Forelimb muscle (tissue), 1 donor: ENCODE measurements around the gene SYNJ2. TPM values are rescaled to one million over a fixed set of nuclear protein-coding genes. Genes with fewer than 3 reads are reported as not detected.
A peak's percentile ranks its signal among the peaks of the same experiment; 100 is the strongest.

ENCODE experiments used
- DNase-seq: peaks from one replicate; pipeline ENCODE4 v3.0.0-alpha.2; 2013; ENCODE audit warnings: low read depth
- polyA plus RNA-seq: library from polyadenylated mRNA; unstranded; fragments of 120-200 nt; gene quantifications from one replicate; pipeline ENCODE4 v1.2.1, GENCODE V29; 2013; ENCODE audit not compliant: insufficient read length

Gene SYNJ2
- polyA plus RNA-seq, 1 donor, result 8.4 TPM

GRCh38 chr6:158026054-158026900, 44.6 kb downstream of the SYNJ2 start:
- DNase-seq, result peak; percentile 81

GRCh38 chr6:158026901-158027589, 45.4 kb downstream of the SYNJ2 start:
- no peak for DNase-seq

GRCh38 chr6:158027590-158028285, 46.1 kb downstream of the SYNJ2 start:
- no peak for DNase-seq

- DNase-seq, result no peak
These were observed 46.8 kb downstream of the SYNJ2 start for GRCh38 chr6:158028421-158028820.

GRCh38 chr6:158028876-158029275, 47.2 kb downstream of the SYNJ2 start:
- DNase-seq, result no peak

- no peak for DNase-seq
These were observed 48.1 kb downstream of the SYNJ2 start for GRCh38 chr6:158029668-158030230.

GRCh38 chr6:158030380-158031300, 49.0 kb downstream of the SYNJ2 start:
- no peak for DNase-seq

- DNase-seq, result no peak
These were observed 50.0 kb downstream of the SYNJ2 start for GRCh38 chr6:158031381-158032353.

GRCh38 chr6:158032354-158032733, 50.7 kb downstream of the SYNJ2 start:
- no peak for DNase-seq

GRCh38 chr6:158033077-158033750, 51.6 kb downstream of the SYNJ2 start:
- DNase-seq, result no peak

GRCh38 chr6:158033751-158034702, 52.4 kb downstream of the SYNJ2 start:
- DNase-seq, result no peak

- DNase-seq, result no peak
These were observed 54.6 kb downstream of the SYNJ2 start for GRCh38 chr6:158036261-158036660.

- no peak for DNase-seq
These were observed 55.4 kb downstream of the SYNJ2 start for GRCh38 chr6:158037021-158037420.

- DNase-seq, result no peak
These were observed 56.1 kb downstream of the SYNJ2 start for GRCh38 chr6:158037771-158038170.

GRCh38 chr6:158038291-158039177, 56.9 kb downstream of the SYNJ2 start:
- DNase-seq, result no peak

GRCh38 chr6:158039178-158039557, 57.5 kb downstream of the SYNJ2 start:
- DNase-seq, result no peak

GRCh38 chr6:158039571-158040050, 57.9 kb downstream of the SYNJ2 start:
- no peak for DNase-seq
